Measurements from ENCODE around the gene TRAF2. TPM values are rescaled to one million over a fixed set of nuclear protein-coding genes. Genes with fewer than 3 reads are reported as not detected.

The TRAF2 gene
- total RNA-seq, 1 experiment from 2014 or later = 6.3 TPM

DNA sequence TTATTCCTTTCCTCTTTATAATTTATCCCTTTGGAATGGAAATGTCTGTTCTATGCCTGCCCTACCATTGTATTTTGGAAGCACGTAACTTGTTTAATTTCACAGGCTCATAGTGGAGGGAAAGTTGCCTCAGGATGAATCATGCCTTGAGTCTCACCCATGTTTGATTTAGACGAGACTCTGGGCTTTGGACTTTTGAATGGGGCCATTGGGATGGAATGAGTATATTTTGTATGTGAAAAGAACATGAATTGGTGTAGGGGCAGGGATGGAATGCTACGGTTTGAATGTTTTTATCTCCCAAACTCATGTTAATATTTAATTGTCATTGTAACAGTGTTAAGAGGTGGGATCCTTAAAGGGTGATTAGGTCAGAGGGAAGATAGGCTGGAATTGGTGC, 48.0 kb downstream of the TRAF2 start:
- Histone ChIP-seq H3K4me2 (ENCODE audit: low read depth, low read length, poor library complexity, severe bottlenecking) (no peak overlapping the region), H3K36me3 (ENCODE audit: insufficient read depth, low read length) (peaks cover 25% of the 10 kb centered on the region)

DNA sequence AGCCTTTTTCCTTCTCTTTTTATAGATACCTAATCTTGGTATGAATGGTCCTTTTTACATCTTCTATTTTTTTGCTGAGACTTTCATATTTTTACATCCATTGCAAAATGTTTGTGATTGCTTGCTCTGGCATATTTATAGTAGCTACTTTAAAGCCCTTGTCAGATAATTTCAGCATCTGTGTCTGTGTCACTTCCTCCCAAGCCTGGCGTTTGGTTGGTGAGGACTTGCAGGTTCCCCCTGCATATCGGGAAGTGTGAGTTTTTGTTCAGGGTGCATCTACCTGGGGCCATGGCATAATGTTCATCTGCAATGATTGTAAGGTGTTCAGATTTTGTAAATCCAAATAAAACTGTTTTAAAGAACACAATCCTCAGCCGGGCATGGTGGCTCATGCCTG, 49.3 kb downstream of the TRAF2 start:
- H3K79me2 ChIP-seq (ENCODE audit: low read length) = no peaks in the 10 kb centered on the region
- no peak overlapping the region for H3K27ac ChIP-seq (ENCODE audit: low read length)

More for the DNA sequence above, 48.0 kb downstream of the TRAF2 start:
- H3K27ac ChIP-seq (ENCODE audit: low read length) = no peak overlapping the region
- no peaks in the 10 kb centered on the region for H3K9me2 ChIP-seq (replicated peaks; ENCODE audit: insufficient read depth, low read length)
- H4K20me1 ChIP-seq (ENCODE audit: insufficient read depth, low read depth, low read length) = no peaks in the 10 kb centered on the region
- H3K9ac ChIP-seq (ENCODE audit: low read length) = no peak overlapping the region
- no peaks in the 10 kb centered on the region for H3K79me2 ChIP-seq (ENCODE audit: low read length)
- no peaks in the 10 kb centered on the region for H3K9me3 ChIP-seq (ENCODE audit: low read length)
- no peak overlapping the region for H3K4me3 ChIP-seq (ENCODE audit: low read length)
- no peak for DNase-seq
- H3K4me1 ChIP-seq (ENCODE audit: low read length) = no peaks in the 10 kb centered on the region
- H2AFZ ChIP-seq (ENCODE audit: low read length) = no peak overlapping the region
- H3K27me3 ChIP-seq (ENCODE audit: low read length) = no peaks in the 10 kb centered on the region

DNA sequence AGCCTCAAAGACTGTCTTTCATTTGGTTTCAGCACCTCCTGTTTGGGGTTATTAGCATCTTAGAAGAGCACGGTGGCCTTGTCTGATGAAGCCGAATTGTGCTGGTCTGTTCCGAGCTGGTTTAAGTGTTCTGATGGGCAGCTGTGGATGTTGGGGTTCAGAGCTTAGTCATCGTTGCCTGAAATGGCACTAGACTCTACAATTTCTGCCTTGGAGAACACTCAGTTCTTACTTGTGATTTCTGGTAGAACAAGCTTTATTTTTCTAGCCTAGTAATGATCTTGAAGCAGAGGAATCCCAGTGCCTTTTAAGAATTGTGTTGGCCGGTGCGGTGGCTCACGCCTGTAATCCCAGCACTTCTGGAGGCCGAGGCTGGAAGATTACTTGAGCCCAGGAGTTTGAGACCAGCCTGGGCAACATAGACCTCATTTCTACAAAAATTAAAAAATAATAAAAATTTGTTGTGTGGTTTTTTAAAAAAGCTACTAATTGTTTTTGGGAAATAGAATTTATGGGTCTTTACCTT, 50.4 kb downstream of the TRAF2 start:
- H3K79me2 ChIP-seq (ENCODE audit: low read length) = no peaks in the 10 kb centered on the region
- H3K27me3 ChIP-seq (ENCODE audit: low read length) = no peaks in the 10 kb centered on the region
- H3K36me3 ChIP-seq (ENCODE audit: insufficient read depth, low read length) = peaks cover 11% of the 10 kb centered on the region
- H4K20me1 ChIP-seq (ENCODE audit: insufficient read depth, low read depth, low read length) = no peaks in the 10 kb centered on the region
- H3K9me2 ChIP-seq (replicated peaks; ENCODE audit: insufficient read depth, low read length) = no peaks in the 10 kb centered on the region
- no peak overlapping the region for H3K9ac ChIP-seq (ENCODE audit: low read length)
- H3K4me1 ChIP-seq (ENCODE audit: low read length) = no peaks in the 10 kb centered on the region
- DNase-seq = no peak
- no peak overlapping the region for H2AFZ ChIP-seq (ENCODE audit: low read length)
- no peak overlapping the region for H3K4me2 ChIP-seq (ENCODE audit: low read depth, low read length, poor library complexity, severe bottlenecking)
- H3K4me3 ChIP-seq (ENCODE audit: low read length) = no peak overlapping the region
- no peaks in the 10 kb centered on the region for H3K9me3 ChIP-seq (ENCODE audit: low read length)
- no peak overlapping the region for H3K27ac ChIP-seq (ENCODE audit: low read length)

More for the DNA sequence above, 49.3 kb downstream of the TRAF2 start:
- Histone ChIP-seq H3K4me1 (ENCODE audit: low read length) (no peaks in the 10 kb centered on the region), H3K4me3 (ENCODE audit: low read length) (no peak overlapping the region), H3K9ac (ENCODE audit: low read length) (no peak overlapping the region), H2AFZ (ENCODE audit: low read length) (no peak overlapping the region), H3K27me3 (ENCODE audit: low read length) (no peaks in the 10 kb centered on the region), H3K4me2 (ENCODE audit: low read depth, low read length, poor library complexity, severe bottlenecking) (no peak overlapping the region), H3K9me3 (ENCODE audit: low read length) (no peaks in the 10 kb centered on the region), H3K9me2 (replicated peaks; ENCODE audit: insufficient read depth, low read length) (no peaks in the 10 kb centered on the region), H3K36me3 (ENCODE audit: insufficient read depth, low read length) (peaks cover 16% of the 10 kb centered on the region), H4K20me1 (ENCODE audit: insufficient read depth, low read depth, low read length) (no peaks in the 10 kb centered on the region)
- no peak for DNase-seq

DNA sequence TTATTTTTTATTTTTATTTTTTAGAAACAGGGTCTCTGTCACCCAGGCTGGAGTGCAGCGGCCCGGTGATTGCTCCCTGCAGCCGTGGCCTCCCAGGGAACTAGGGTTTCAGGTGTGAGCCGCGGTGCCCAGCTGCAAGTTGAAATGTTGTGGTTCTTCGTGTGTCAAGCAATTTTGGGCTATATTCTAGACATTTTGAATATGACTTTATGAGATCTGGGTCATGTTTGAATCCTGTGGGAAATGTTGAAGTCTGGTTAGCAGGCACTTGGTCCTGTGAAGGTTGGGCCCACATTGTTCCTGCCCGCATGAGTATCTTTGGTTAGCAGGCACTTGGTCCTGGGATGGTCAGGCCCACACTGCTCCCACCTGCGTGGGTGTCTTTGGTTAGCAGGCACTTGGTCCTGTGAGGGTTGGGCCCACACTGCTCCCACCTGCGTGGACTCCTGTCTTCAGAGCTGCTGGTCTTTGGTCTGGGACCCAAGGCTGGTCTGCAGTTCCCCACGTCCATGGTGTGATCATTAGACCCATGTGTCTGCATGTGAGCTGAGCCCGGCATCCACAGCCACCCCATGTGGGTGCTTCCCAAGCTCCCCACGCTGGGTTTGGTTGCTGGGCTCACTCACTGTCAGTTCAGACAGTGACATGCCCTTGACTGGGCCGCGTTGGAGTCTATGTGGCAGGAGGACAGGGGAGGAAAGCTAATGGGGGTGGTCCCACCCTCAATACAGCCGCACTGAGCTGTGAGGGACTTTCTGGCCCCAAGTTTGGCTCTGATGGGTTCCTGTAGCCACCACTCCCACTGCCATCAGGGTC, 51.1 kb downstream of the TRAF2 start:
- no peaks in the 10 kb centered on the region; the same call in 1 of the 2 replicates for H4K20me1 ChIP-seq (ENCODE audit: insufficient read depth, low read depth, low read length)
- no peaks in the 10 kb centered on the region for H3K9me2 ChIP-seq (replicated peaks; ENCODE audit: insufficient read depth, low read length)
- H3K4me1 ChIP-seq (ENCODE audit: low read length) = no peaks in the 10 kb centered on the region
- no peak for DNase-seq
- no peaks in the 10 kb centered on the region for H3K27me3 ChIP-seq (ENCODE audit: low read length)
- no peak overlapping the region for H3K4me3 ChIP-seq (ENCODE audit: low read length)
- H3K4me2 ChIP-seq (ENCODE audit: low read depth, low read length, poor library complexity, severe bottlenecking) = no peak overlapping the region
- H2AFZ ChIP-seq (ENCODE audit: low read length) = no peak overlapping the region
- no peaks in the 10 kb centered on the region for H3K9me3 ChIP-seq (ENCODE audit: low read length)
- peaks cover 8% of the 10 kb centered on the region; the same call in 1 of the 2 replicates for H3K36me3 ChIP-seq (ENCODE audit: insufficient read depth, low read length)
- no peak overlapping the region for H3K9ac ChIP-seq (ENCODE audit: low read length)
- H3K27ac ChIP-seq (ENCODE audit: low read length) = no peak overlapping the region
- H3K79me2 ChIP-seq (ENCODE audit: low read length) = no peaks in the 10 kb centered on the region

DNA sequence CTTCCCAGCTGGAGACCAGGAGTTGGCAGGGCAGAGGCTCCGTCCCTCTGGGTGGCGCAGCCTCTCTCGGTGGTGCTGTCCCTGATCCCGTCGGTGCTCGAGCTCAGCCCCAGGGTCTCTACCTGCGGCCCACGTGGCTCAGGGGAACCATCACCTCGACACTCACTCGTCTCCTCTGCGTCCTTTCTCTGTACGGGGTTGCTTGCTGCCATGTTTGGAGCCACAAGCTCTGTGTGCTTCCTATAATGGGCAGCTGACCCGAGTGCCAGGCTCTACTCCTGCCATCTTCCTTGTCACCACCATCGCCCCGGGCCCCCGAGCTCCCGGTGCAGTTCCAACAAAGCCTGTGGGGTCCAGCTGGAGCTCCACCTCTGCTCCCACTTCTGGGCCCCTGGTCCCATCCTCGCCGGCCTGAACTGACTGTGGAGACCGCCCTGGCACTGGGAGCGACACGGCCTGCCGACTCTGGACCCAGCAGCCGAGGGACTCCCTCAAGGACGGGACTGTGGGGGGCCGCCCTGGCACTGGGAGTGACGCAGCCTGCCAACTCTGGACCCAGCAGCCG, 53.2 kb downstream of the TRAF2 start:
- no peak overlapping the region for H3K4me2 ChIP-seq (ENCODE audit: low read depth, low read length, poor library complexity, severe bottlenecking)
- H3K9me3 ChIP-seq (ENCODE audit: low read length) = no peaks in the 10 kb centered on the region
- no peak overlapping the region for H3K9ac ChIP-seq (ENCODE audit: low read length)
- H2AFZ ChIP-seq (ENCODE audit: low read length) = no peak overlapping the region
- no peaks in the 10 kb centered on the region for H3K9me2 ChIP-seq (replicated peaks; ENCODE audit: insufficient read depth, low read length)
- H3K4me3 ChIP-seq (ENCODE audit: low read length) = no peak overlapping the region
- H3K27me3 ChIP-seq (ENCODE audit: low read length) = no peaks in the 10 kb centered on the region
- H4K20me1 ChIP-seq (ENCODE audit: insufficient read depth, low read depth, low read length) = peaks cover 5% of the 10 kb centered on the region; the same call in 1 of the 2 replicates
- H3K79me2 ChIP-seq (ENCODE audit: low read length) = peaks cover 12% of the 10 kb centered on the region
- H3K36me3 ChIP-seq (ENCODE audit: insufficient read depth, low read length) = 0 out of 2 replicates have a peak, but pooled peaks cover 3% of the 10 kb centered on the region
- no peak overlapping the region for H3K27ac ChIP-seq (ENCODE audit: low read length)
- H3K4me1 ChIP-seq (ENCODE audit: low read length) = peaks cover 9% of the 10 kb centered on the region
- no peak for DNase-seq

DNA sequence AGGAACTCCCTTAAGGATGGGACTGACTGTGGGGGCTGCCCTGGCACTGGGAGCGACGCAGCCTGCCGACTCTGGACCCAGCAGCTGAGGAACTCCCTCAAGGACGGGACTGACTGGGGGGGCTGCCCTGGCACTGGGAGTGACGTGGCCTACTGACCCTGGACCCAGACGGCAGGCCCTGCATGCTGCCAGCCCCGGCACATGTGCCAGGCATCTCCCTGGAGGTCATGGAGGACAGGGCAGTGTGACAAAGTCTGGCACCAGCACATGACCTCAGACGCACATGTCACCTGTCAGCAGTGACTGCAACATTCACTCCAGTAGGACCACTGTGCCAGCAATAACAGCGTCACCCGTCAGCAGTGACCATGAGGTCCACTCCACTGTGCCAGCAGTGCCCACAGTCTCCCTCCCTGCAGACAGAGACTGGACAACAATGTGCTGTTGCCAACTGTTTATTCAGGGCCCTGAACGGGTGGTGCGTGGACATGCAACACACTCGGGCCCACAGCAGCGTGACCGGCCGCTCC, 53.7 kb downstream of the TRAF2 start:
- no peak overlapping the region for H3K27ac ChIP-seq (ENCODE audit: low read length)
- H3K27me3 ChIP-seq (ENCODE audit: low read length) = no peaks in the 10 kb centered on the region
- no peak overlapping the region for H3K4me3 ChIP-seq (ENCODE audit: low read length)
- H3K4me2 ChIP-seq (ENCODE audit: low read depth, low read length, poor library complexity, severe bottlenecking) = no peak overlapping the region
- H3K36me3 ChIP-seq (ENCODE audit: insufficient read depth, low read length) = 0 out of 2 replicates have a peak, but pooled peaks cover 3% of the 10 kb centered on the region
- H3K4me1 ChIP-seq (ENCODE audit: low read length) = peaks cover 12% of the 10 kb centered on the region
- no peak overlapping the region for H3K9ac ChIP-seq (ENCODE audit: low read length)
- H4K20me1 ChIP-seq (ENCODE audit: insufficient read depth, low read depth, low read length) = peaks cover 5% of the 10 kb centered on the region; the same call in 1 of the 2 replicates
- DNase-seq = no peak
- H3K79me2 ChIP-seq (ENCODE audit: low read length) = peaks cover 12% of the 10 kb centered on the region
- H3K9me3 ChIP-seq (ENCODE audit: low read length) = no peaks in the 10 kb centered on the region
- H2AFZ ChIP-seq (ENCODE audit: low read length) = no peak overlapping the region
- no peaks in the 10 kb centered on the region for H3K9me2 ChIP-seq (replicated peaks; ENCODE audit: insufficient read depth, low read length)

DNA sequence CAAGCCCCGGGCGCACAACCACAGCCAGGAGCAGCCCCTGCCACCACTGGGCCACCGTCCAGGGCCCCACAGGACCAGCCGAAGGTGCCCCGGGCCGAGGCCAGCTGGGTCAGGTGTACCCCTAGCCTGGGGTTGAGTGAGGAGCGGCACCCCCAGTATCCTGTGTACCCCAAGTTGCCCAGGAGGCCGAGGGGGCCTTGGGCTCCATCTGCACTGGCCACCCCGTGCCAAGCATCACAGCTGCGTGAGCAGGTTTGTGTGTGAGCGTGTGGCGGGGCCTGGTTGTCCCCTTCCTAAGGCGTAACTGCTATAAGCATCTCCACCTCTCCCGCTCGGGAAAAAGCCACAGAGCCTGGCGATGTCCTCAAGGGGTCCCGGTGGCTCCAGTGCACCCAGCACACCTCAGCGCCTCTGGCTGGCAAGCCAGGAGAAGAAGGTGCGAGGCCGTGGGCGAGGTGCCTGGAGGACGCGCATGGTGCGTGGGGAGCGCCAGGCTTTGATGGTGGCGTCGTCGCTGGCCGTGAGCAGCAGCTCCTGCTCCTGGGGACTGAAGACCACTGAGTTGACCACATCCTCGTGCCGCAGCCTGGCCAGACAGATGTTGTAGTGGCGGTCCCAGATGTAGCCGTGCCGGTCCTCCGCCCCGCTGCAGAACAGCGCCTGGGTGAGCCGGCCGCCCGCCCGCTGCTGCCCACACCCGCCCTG, 54.4 kb downstream of the TRAF2 start:
- no peak for DNase-seq
- Histone ChIP-seq H4K20me1 (ENCODE audit: insufficient read depth, low read depth, low read length) (peaks cover 5% of the 10 kb centered on the region; the same call in 1 of the 2 replicates), H3K9ac (ENCODE audit: low read length) (no peak overlapping the region), H3K4me2 (ENCODE audit: low read depth, low read length, poor library complexity, severe bottlenecking) (no peak overlapping the region), H3K36me3 (ENCODE audit: insufficient read depth, low read length) (0 out of 2 replicates have a peak, but pooled peaks cover 3% of the 10 kb centered on the region), H3K4me1 (ENCODE audit: low read length) (peaks cover 12% of the 10 kb centered on the region), H3K79me2 (ENCODE audit: low read length) (peaks cover 12% of the 10 kb centered on the region), H3K4me3 (ENCODE audit: low read length) (no peak overlapping the region), H3K9me2 (replicated peaks; ENCODE audit: insufficient read depth, low read length) (no peaks in the 10 kb centered on the region), H3K27me3 (ENCODE audit: low read length) (no peaks in the 10 kb centered on the region), H2AFZ (ENCODE audit: low read length) (no peak overlapping the region), H3K9me3 (ENCODE audit: low read length) (no peaks in the 10 kb centered on the region), H3K27ac (ENCODE audit: low read length) (no peak overlapping the region)

Measured in Karpas-422 (cell line).